ENCODE data around the gene RNF141. TPM values are rescaled to one million over a fixed set of nuclear protein-coding genes. Genes with fewer than 3 reads are reported as not detected.

The RNF141 gene
- polyA plus RNA-seq, 1 donor from 2014 or later: 79.2 TPM

GRCh38 chr11:10567446-10567845 is 26.5 kb upstream of the RNF141 start:
- Histone ChIP-seq H3K9ac (ENCODE audit: low read length) (no peak overlapping the region), H3F3A (ENCODE audit: insufficient read depth, low read length, poor library complexity, severe bottlenecking) (no peaks in the 10 kb centered on the region), H3K27ac (ENCODE audit: low read length) (no peak overlapping the region), H4K20me1 (ENCODE audit: insufficient read depth) (no peaks in the 10 kb centered on the region), H3K4me2 (ENCODE audit: low read length) (no peak overlapping the region), H3K9me3 (ENCODE audit: low read length) (no peaks in the 10 kb centered on the region), H2AFZ (ENCODE audit: low read depth, low read length) (no peak overlapping the region), H3K36me3 (ENCODE audit: insufficient read depth, low read length) (no peaks in the 10 kb centered on the region), H3K4me3 (ENCODE audit: low read length) (no peak overlapping the region), H3K79me2 (replicated peaks; ENCODE audit: insufficient read depth, low read length) (no peaks in the 10 kb centered on the region), H3K9me2 (ENCODE audit: insufficient read depth, low read length) (no peaks in the 10 kb centered on the region), H3K27me3 (ENCODE audit: insufficient read depth, low read depth, low read length) (no peaks in the 10 kb centered on the region)
- no peak for TF ChIP-seq SMC3 (conservative IDR thresholded peaks at IDR 0.05; ENCODE audit: poor library complexity)
- TF ChIP-seq MXI1 (conservative IDR thresholded peaks at IDR 0.05; ENCODE audit: poor library complexity, severe bottlenecking): no peak
- no peak for TF ChIP-seq EZH2 (IDR thresholded peaks at IDR 0.05; ENCODE audit: borderline replicate concordance, insufficient read depth, low read length, poor library complexity, severe bottlenecking)
- no peak for TF ChIP-seq POLR2AphosphoS5 (IDR thresholded peaks at IDR 0.05)
- no peak for TF ChIP-seq CTCF (IDR thresholded peaks at IDR 0.05; ENCODE audit: poor library complexity, severe bottlenecking)

GRCh38 chr11:10566257-10566957 is 25.4 kb upstream of the RNF141 start:
- Histone ChIP-seq H2AFZ (ENCODE audit: low read depth, low read length) (no peak overlapping the region), H3K79me2 (replicated peaks; ENCODE audit: insufficient read depth, low read length) (no peaks in the 10 kb centered on the region), H4K20me1 (ENCODE audit: insufficient read depth) (no peaks in the 10 kb centered on the region), H3K27ac (ENCODE audit: low read length) (no peak overlapping the region), H3K4me3 (ENCODE audit: low read length) (no peak overlapping the region), H3K27me3 (ENCODE audit: insufficient read depth, low read depth, low read length) (no peaks in the 10 kb centered on the region), H3K36me3 (ENCODE audit: insufficient read depth, low read length) (no peaks in the 10 kb centered on the region), H3K9ac (ENCODE audit: low read length) (no peak overlapping the region), H3K4me2 (ENCODE audit: low read length) (no peak overlapping the region), H3K9me3 (ENCODE audit: low read length) (no peaks in the 10 kb centered on the region), H3F3A (ENCODE audit: insufficient read depth, low read length, poor library complexity, severe bottlenecking) (no peaks in the 10 kb centered on the region), H3K9me2 (ENCODE audit: insufficient read depth, low read length) (no peaks in the 10 kb centered on the region)
- TF ChIP-seq MXI1 (conservative IDR thresholded peaks at IDR 0.05; ENCODE audit: poor library complexity, severe bottlenecking): no peak
- no peak for TF ChIP-seq RAD21 (conservative IDR thresholded peaks at IDR 0.05)
- TF ChIP-seq SMC3 (conservative IDR thresholded peaks at IDR 0.05; ENCODE audit: poor library complexity): no peak
- no peak for TF ChIP-seq EZH2 (IDR thresholded peaks at IDR 0.05; ENCODE audit: borderline replicate concordance, insufficient read depth, low read length, poor library complexity, severe bottlenecking)
- no peak for TF ChIP-seq REST (IDR thresholded peaks at IDR 0.05; ENCODE audit: borderline replicate concordance)
- TF ChIP-seq TAF1 (IDR thresholded peaks at IDR 0.05; ENCODE audit: low read depth): no peak
- no peak for TF ChIP-seq EP300 (conservative IDR thresholded peaks at IDR 0.05; ENCODE audit: poor library complexity, severe bottlenecking)

Measured in neural cell (in vitro differentiated cells).